Measurements from ENCODE around the gene DDX56. TPM values are rescaled to one million over a fixed set of nuclear protein-coding genes. Genes with fewer than 3 reads are reported as not detected.

The DDX56 gene
- total RNA-seq, 1 experiment from 2014 or later: 83.1 TPM

DNA sequence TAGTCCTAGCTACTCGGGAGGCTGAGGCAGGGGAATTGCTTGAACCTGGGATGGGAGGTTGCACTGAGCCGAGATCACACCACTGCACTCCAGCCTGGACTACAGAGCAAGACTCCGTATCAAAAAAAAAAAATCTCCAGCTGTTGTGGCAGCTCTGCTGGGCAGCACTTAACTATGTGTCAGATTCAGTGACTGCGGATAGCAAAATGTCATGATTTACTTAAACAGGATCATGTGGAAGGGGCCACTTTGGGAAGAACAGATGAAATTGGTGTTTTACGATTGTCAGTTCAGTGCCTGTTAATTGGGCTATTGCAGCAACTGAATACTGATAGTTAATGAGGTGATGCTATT, 48.0 kb upstream of the DDX56 start (continued):
- TF ChIP-seq, protein P1, sequence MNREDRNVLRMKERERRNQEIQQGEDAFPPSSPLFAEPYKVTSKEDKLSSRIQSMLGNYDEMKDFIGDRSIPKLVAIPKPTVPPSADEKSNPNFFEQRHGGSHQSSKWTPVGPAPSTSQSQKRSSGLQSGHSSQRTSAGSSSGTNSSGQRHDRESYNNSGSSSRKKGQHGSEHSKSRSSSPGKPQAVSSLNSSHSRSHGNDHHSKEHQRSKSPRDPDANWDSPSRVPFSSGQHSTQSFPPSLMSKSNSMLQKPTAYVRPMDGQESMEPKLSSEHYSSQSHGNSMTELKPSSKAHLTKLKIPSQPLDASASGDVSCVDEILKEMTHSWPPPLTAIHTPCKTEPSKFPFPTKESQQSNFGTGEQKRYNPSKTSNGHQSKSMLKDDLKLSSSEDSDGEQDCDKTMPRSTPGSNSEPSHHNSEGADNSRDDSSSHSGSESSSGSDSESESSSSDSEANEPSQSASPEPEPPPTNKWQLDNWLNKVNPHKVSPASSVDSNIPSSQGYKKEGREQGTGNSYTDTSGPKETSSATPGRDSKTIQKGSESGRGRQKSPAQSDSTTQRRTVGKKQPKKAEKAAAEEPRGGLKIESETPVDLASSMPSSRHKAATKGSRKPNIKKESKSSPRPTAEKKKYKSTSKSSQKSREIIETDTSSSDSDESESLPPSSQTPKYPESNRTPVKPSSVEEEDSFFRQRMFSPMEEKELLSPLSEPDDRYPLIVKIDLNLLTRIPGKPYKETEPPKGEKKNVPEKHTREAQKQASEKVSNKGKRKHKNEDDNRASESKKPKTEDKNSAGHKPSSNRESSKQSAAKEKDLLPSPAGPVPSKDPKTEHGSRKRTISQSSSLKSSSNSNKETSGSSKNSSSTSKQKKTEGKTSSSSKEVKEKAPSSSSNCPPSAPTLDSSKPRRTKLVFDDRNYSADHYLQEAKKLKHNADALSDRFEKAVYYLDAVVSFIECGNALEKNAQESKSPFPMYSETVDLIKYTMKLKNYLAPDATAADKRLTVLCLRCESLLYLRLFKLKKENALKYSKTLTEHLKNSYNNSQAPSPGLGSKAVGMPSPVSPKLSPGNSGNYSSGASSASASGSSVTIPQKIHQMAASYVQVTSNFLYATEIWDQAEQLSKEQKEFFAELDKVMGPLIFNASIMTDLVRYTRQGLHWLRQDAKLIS (CRISPR knock-in tag; IDR thresholded peaks at IDR 0.05; ENCODE audit: borderline replicate concordance): no peak
- TF ChIP-seq NFE2L1 (CRISPR knock-in tag; IDR thresholded peaks at IDR 0.05) (no peak), RELA (CRISPR knock-in tag; IDR thresholded peaks at IDR 0.05; ENCODE audit: borderline replicate concordance) (no peak), ZNF396 (CRISPR knock-in tag; IDR thresholded peaks at IDR 0.05; ENCODE audit: borderline replicate concordance) (no peak)
- TF ChIP-seq, protein P2, sequence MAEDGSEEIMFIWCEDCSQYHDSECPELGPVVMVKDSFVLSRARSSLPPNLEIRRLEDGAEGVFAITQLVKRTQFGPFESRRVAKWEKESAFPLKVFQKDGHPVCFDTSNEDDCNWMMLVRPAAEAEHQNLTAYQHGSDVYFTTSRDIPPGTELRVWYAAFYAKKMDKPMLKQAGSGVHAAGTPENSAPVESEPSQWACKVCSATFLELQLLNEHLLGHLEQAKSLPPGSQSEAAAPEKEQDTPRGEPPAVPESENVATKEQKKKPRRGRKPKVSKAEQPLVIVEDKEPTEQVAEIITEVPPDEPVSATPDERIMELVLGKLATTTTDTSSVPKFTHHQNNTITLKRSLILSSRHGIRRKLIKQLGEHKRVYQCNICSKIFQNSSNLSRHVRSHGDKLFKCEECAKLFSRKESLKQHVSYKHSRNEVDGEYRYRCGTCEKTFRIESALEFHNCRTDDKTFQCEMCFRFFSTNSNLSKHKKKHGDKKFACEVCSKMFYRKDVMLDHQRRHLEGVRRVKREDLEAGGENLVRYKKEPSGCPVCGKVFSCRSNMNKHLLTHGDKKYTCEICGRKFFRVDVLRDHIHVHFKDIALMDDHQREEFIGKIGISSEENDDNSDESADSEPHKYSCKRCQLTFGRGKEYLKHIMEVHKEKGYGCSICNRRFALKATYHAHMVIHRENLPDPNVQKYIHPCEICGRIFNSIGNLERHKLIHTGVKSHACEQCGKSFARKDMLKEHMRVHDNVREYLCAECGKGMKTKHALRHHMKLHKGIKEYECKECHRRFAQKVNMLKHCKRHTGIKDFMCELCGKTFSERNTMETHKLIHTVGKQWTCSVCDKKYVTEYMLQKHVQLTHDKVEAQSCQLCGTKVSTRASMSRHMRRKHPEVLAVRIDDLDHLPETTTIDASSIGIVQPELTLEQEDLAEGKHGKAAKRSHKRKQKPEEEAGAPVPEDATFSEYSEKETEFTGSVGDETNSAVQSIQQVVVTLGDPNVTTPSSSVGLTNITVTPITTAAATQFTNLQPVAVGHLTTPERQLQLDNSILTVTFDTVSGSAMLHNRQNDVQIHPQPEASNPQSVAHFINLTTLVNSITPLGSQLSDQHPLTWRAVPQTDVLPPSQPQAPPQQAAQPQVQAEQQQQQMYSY (CRISPR knock-in tag; IDR thresholded peaks at IDR 0.05): no peak
- TF ChIP-seq, protein P3, sequence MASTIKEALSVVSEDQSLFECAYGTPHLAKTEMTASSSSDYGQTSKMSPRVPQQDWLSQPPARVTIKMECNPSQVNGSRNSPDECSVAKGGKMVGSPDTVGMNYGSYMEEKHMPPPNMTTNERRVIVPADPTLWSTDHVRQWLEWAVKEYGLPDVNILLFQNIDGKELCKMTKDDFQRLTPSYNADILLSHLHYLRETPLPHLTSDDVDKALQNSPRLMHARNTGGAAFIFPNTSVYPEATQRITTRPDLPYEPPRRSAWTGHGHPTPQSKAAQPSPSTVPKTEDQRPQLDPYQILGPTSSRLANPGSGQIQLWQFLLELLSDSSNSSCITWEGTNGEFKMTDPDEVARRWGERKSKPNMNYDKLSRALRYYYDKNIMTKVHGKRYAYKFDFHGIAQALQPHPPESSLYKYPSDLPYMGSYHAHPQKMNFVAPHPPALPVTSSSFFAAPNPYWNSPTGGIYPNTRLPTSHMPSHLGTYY (CRISPR knock-in tag; IDR thresholded peaks at IDR 0.05): no peak

DNA sequence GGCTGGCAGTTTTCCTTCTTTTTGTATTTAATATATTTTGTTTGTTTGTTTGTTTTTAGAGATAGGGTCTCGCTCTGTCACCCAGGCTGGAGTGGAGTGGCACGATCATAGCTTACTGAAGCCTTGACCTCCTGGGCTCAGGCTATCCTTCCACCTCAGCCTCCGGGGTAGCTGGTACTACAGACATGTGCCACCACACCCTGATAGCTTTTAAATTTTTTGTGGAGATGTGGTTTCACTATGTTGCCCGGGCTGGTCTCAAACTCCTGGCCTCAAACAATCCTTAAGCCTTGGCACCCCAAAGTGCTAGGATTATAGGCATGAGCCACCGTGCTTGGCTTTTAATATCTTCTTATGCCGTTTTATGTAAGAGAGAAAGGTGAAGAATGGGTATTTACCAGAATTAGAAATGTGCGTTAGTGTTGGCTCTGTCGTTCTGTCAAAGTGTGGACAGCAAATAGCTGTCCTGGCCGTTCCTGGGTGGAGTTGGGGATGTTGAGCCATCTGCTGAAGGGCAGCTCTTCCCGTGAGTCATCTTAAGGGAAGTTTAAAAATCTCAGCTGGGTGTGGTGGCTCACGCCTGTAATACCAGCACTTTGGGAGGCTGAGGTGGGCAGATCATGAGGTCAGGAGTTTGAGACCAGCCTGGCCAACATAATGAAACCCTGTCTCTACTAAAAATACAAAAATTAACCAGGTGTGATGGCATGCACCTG, 47.5 kb upstream of the DDX56 start:
- H3K27ac Mint-ChIP-seq: peak overlapping the region; percentile 46
- peaks cover 12% of the 10 kb centered on the region for H3K36me3 Mint-ChIP-seq
- H3K4me1 Mint-ChIP-seq: peaks cover 13% of the 10 kb centered on the region
- DNase-seq (ENCODE audit: low spot score) (no peak), ATAC-seq (no peak)
- H3K4me3 Mint-ChIP-seq: no peak overlapping the region
- POLR2A ChIA-PET: interaction anchor here (0.6 to 1.4 kb wide), 4 partner anchors 10 to 272 kb away, joined by 3 to 4 read pairs (median 3); partner anchors contain the start of gene ZMIZ2
- CTCF ChIA-PET: no interaction called here
- H3K27me3 Mint-ChIP-seq (ENCODE audit: low read depth): no peaks in the 10 kb centered on the region
- no peaks in the 10 kb centered on the region for H3K9me3 Mint-ChIP-seq
- TF ChIP-seq GRHL2 (CRISPR knock-in tag; IDR thresholded peaks at IDR 0.05; ENCODE audit: insufficient replicate concordance, severe bottlenecking) (no peak), NFATC4 (CRISPR knock-in tag; IDR thresholded peaks at IDR 0.05) (no peak), EMX1 (CRISPR knock-in tag; IDR thresholded peaks at IDR 0.05) (no peak), NFE2L1 (CRISPR knock-in tag; IDR thresholded peaks at IDR 0.05) (no peak), ELF4 (CRISPR knock-in tag; IDR thresholded peaks at IDR 0.05; ENCODE audit: low read depth) (no peak), NFYB (CRISPR knock-in tag; conservative IDR thresholded peaks at IDR 0.05; ENCODE audit: low read depth) (no peak), TCF7 (CRISPR knock-in tag; IDR thresholded peaks at IDR 0.05; ENCODE audit: low read depth) (no peak), ZNF138 (CRISPR knock-in tag; conservative IDR thresholded peaks at IDR 0.05) (no peak), ATF1 (CRISPR knock-in tag; IDR thresholded peaks at IDR 0.05) (no peak)
- TF ChIP-seq, protein P4, sequence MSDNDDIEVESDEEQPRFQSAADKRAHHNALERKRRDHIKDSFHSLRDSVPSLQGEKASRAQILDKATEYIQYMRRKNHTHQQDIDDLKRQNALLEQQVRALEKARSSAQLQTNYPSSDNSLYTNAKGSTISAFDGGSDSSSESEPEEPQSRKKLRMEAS (CRISPR knock-in tag; IDR thresholded peaks at IDR 0.05): no peak
- TF ChIP-seq, protein P5, sequence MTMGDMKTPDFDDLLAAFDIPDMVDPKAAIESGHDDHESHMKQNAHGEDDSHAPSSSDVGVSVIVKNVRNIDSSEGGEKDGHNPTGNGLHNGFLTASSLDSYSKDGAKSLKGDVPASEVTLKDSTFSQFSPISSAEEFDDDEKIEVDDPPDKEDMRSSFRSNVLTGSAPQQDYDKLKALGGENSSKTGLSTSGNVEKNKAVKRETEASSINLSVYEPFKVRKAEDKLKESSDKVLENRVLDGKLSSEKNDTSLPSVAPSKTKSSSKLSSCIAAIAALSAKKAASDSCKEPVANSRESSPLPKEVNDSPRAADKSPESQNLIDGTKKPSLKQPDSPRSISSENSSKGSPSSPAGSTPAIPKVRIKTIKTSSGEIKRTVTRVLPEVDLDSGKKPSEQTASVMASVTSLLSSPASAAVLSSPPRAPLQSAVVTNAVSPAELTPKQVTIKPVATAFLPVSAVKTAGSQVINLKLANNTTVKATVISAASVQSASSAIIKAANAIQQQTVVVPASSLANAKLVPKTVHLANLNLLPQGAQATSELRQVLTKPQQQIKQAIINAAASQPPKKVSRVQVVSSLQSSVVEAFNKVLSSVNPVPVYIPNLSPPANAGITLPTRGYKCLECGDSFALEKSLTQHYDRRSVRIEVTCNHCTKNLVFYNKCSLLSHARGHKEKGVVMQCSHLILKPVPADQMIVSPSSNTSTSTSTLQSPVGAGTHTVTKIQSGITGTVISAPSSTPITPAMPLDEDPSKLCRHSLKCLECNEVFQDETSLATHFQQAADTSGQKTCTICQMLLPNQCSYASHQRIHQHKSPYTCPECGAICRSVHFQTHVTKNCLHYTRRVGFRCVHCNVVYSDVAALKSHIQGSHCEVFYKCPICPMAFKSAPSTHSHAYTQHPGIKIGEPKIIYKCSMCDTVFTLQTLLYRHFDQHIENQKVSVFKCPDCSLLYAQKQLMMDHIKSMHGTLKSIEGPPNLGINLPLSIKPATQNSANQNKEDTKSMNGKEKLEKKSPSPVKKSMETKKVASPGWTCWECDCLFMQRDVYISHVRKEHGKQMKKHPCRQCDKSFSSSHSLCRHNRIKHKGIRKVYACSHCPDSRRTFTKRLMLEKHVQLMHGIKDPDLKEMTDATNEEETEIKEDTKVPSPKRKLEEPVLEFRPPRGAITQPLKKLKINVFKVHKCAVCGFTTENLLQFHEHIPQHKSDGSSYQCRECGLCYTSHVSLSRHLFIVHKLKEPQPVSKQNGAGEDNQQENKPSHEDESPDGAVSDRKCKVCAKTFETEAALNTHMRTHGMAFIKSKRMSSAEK (CRISPR knock-in tag; IDR thresholded peaks at IDR 0.05; ENCODE audit: borderline replicate concordance): no peak
- TF ChIP-seq, protein P6, sequence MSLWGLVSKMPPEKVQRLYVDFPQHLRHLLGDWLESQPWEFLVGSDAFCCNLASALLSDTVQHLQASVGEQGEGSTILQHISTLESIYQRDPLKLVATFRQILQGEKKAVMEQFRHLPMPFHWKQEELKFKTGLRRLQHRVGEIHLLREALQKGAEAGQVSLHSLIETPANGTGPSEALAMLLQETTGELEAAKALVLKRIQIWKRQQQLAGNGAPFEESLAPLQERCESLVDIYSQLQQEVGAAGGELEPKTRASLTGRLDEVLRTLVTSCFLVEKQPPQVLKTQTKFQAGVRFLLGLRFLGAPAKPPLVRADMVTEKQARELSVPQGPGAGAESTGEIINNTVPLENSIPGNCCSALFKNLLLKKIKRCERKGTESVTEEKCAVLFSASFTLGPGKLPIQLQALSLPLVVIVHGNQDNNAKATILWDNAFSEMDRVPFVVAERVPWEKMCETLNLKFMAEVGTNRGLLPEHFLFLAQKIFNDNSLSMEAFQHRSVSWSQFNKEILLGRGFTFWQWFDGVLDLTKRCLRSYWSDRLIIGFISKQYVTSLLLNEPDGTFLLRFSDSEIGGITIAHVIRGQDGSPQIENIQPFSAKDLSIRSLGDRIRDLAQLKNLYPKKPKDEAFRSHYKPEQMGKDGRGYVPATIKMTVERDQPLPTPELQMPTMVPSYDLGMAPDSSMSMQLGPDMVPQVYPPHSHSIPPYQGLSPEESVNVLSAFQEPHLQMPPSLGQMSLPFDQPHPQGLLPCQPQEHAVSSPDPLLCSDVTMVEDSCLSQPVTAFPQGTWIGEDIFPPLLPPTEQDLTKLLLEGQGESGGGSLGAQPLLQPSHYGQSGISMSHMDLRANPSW (CRISPR knock-in tag; conservative IDR thresholded peaks at IDR 0.05; ENCODE audit: low read depth): no peak
- TF ChIP-seq, protein P7, sequence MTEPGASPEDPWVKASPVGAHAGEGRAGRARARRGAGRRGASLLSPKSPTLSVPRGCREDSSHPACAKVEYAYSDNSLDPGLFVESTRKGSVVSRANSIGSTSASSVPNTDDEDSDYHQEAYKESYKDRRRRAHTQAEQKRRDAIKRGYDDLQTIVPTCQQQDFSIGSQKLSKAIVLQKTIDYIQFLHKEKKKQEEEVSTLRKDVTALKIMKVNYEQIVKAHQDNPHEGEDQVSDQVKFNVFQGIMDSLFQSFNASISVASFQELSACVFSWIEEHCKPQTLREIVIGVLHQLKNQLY (CRISPR knock-in tag; IDR thresholded peaks at IDR 0.05): no peak

Measured in WTC11 (cell line).